A549 (cell line): ENCODE results near the gene AKT1S1. TPM values are rescaled to one million over a fixed set of nuclear protein-coding genes. Genes with fewer than 3 reads are reported as not detected.

Experiments used
- ATAC-seq, 2 experiments: fragments of 200-7000 bp in 1 of 2; fragments of >200 bp in 1 of 2; cut with Nextera tagmentation in 1 of 2; cut with Tn5 transposase in 1 of 2; 3 replicates each; pipeline versions ENCODE4 v1.8.0 to v1.9.1; 2018 to 2020; ENCODE audit warnings: mild to moderate bottlenecking in 1 of 2, moderate library complexity in 1 of 2
- CTCF ChIA-PET: fragments of 300-600 bp; sonication (Branson Sonifier 250); formaldehyde crosslinking; extraction: SDS; loops from one replicate; lab custom pipeline; 2021; ENCODE audit warnings: antibody characterized with exemption, inconsistent platforms; lab: Yijun Ruan, JAX
- POLR2A ChIA-PET: fragments of 350-600 bp; formaldehyde crosslinking; extraction: SDS; loops from one replicate; lab custom pipeline; 2021; ENCODE audit warnings: antibody characterized with exemption, inconsistent platforms; lab: Yijun Ruan, JAX
- DNase-seq, 2 experiments: peaks; one replicate each; pipeline versions ENCODE4 v3.0.0 to v3.0.0-alpha.2; 2011 to 2016; ENCODE audit warnings: low read depth in 1 of 2, low spot score in 1 of 2
- FAIRE-seq: peaks from 2 replicates; lab custom pipeline; 2011; peaks lifted over from hg19 to GRCh38; lab: Jason Lieb, UNC
- H3K27ac ChIP-seq, 2 experiments: fragments of >200 bp; sonication (Bioruptor Twin); formaldehyde crosslinking; 3 replicates each; pipeline ENCODE4 v1.5.1; 2016 to 2017
- H3K4me1 ChIP-seq: fragments of >200 bp; sonication (Bioruptor Twin); formaldehyde crosslinking; 3 replicates; pipeline ENCODE4 v1.6.1; 2016
- H3K4me2 ChIP-seq: fragments of >200 bp; sonication (Bioruptor Twin); formaldehyde crosslinking; 3 replicates; pipeline ENCODE4 v1.6.1; 2016
- H3K4me3 ChIP-seq: fragments of >200 bp; sonication (Bioruptor Twin); formaldehyde crosslinking; 3 replicates; pipeline ENCODE4 v1.5.1; 2016
- H3K9me3 ChIP-seq: fragments of >200 bp; sonication (Bioruptor Twin); formaldehyde crosslinking; 3 replicates; pipeline ENCODE4 v1.6.1; 2016
- BHLHE40 ChIP-seq: IDR thresholded peaks from 2 replicates; pipeline ENCODE4 v1.6.1; 2012; ENCODE audit warnings: low read depth, low read length, inconsistent platforms
- GATA3 ChIP-seq: IDR thresholded peaks from 2 replicates; pipeline ENCODE4 v1.6.1; 2012; ENCODE audit warnings: borderline replicate concordance
- HDAC2 ChIP-seq: fragments of 200-600 bp; sonication (generic); IDR thresholded peaks from 2 replicates; pipeline ENCODE4 v1.6.1; 2016
- HOXA7 ChIP-seq: fragments of 250-450 bp; sonication (Bioruptor Pico); IDR thresholded peaks from 2 replicates; pipeline ENCODE4 v1.5.0; 2020; ENCODE audit warnings: mild to moderate bottlenecking, moderate library complexity
- JUN ChIP-seq, 2 experiments: fragments of >200 bp; sonication (Bioruptor Twin); formaldehyde crosslinking; IDR thresholded peaks; 2 replicates in 1 of 2; 3 replicates in 1 of 2; pipeline ENCODE4 v1.6.1; 2016 to 2017
- JUNB ChIP-seq: fragments of >200 bp; sonication (Bioruptor Twin); formaldehyde crosslinking; IDR thresholded peaks from 2 replicates; pipeline ENCODE4 v1.6.1; 2016
- KDM1A ChIP-seq: fragments of 200-600 bp; sonication (generic); IDR thresholded peaks from 2 replicates; pipeline ENCODE4 v1.6.1; 2016; ENCODE audit warnings: low read depth, mild to moderate bottlenecking
- MAFK ChIP-seq: fragments of 450-650 bp; IDR thresholded peaks from 2 replicates; pipeline ENCODE4 v1.6.1; 2014; ENCODE audit not compliant: partially characterized antibody
- NPAS2 ChIP-seq: fragments of 250-450 bp; sonication (Bioruptor Pico); IDR thresholded peaks from 2 replicates; pipeline ENCODE4 v1.8.0; 2022; ENCODE audit warnings: mild to moderate bottlenecking, moderate library complexity, borderline replicate concordance
- PHF8 ChIP-seq: fragments of 200-600 bp; sonication (generic); IDR thresholded peaks from 2 replicates; pipeline ENCODE4 v1.6.1; 2016; ENCODE audit warnings: low read depth, mild to moderate bottlenecking, antibody characterized with exemption, moderate library complexity, borderline replicate concordance
- POLR2A ChIP-seq: IDR thresholded peaks from 2 replicates; pipeline ENCODE4 v1.6.1; 2012; ENCODE audit warnings: mild to moderate bottlenecking, low read length
- RAD21 ChIP-seq, 2 experiments: fragments of >200 bp in 1 of 2; sonication (Bioruptor Twin) in 1 of 2; formaldehyde crosslinking in 1 of 2; IDR thresholded peaks in 1 of 2; conservative IDR thresholded peaks in 1 of 2; 2 replicates in 1 of 2; 3 replicates in 1 of 2; pipeline ENCODE4 v1.6.1; 2012 to 2018; ENCODE audit warnings: inconsistent platforms in 1 of 2
- RARB ChIP-seq: fragments of 250-450 bp; sonication (Bioruptor Pico); IDR thresholded peaks from 2 replicates; pipeline ENCODE4 v1.8.0; 2021; ENCODE audit warnings: mild to moderate bottlenecking, moderate library complexity
- ZSCAN20 ChIP-seq: fragments of 250-450 bp; sonication (Bioruptor Pico); IDR thresholded peaks from 2 replicates; pipeline ENCODE4 v1.8.0; 2022; ENCODE audit warnings: mild to moderate bottlenecking, moderate library complexity
- WGBS: methylation state at CpG from one replicate; pipeline ENCODE4 v1.1.6; 2017; ENCODE audit errors: missing lambda C conversion rate; 5-methylcytosine and 5-hydroxymethylcytosine counted together
- polyA plus RNA-seq, 4 experiments: library from polyadenylated mRNA; depleted of rRNA in 3 of 4; stranded (reverse); fragments of >200 nt; fragmentation: RNase III in 1 of 4; extraction: RNeasy Plus Mini Kit Qiagen cat#74134 plus additional on column Dnase treatment in 1 of 4; gene quantifications; 2 replicates in 3 of 4; 3 replicates in 1 of 4; pipeline ENCODE4 v1.2.3, GENCODE V29; 2011 to 2017
- TF ChIP-seq, protein P1 (sequence below): IDR thresholded peaks from 2 replicates; pipeline ENCODE4 v1.6.1; 2012
- TF ChIP-seq, protein P2 (sequence below): fragments of >200 bp; sonication (Bioruptor Twin); formaldehyde crosslinking; IDR thresholded peaks from 3 replicates; pipeline ENCODE4 v1.6.1; 2016
- TF ChIP-seq, protein P3 (sequence below): IDR thresholded peaks from 2 replicates; pipeline ENCODE4 v1.6.1; 2012
- TF ChIP-seq, protein P4 (sequence below): fragments of 200-600 bp; sonication (generic); IDR thresholded peaks from 2 replicates; pipeline ENCODE4 v1.6.1; 2016; ENCODE audit warnings: antibody characterized with exemption, mild to moderate bottlenecking, moderate library complexity

The AKT1S1 gene
- polyA plus RNA-seq, 2 of the 4 experiments (the other 2 are of a cell fraction), result 39.2 to 75.9 TPM

DNA sequence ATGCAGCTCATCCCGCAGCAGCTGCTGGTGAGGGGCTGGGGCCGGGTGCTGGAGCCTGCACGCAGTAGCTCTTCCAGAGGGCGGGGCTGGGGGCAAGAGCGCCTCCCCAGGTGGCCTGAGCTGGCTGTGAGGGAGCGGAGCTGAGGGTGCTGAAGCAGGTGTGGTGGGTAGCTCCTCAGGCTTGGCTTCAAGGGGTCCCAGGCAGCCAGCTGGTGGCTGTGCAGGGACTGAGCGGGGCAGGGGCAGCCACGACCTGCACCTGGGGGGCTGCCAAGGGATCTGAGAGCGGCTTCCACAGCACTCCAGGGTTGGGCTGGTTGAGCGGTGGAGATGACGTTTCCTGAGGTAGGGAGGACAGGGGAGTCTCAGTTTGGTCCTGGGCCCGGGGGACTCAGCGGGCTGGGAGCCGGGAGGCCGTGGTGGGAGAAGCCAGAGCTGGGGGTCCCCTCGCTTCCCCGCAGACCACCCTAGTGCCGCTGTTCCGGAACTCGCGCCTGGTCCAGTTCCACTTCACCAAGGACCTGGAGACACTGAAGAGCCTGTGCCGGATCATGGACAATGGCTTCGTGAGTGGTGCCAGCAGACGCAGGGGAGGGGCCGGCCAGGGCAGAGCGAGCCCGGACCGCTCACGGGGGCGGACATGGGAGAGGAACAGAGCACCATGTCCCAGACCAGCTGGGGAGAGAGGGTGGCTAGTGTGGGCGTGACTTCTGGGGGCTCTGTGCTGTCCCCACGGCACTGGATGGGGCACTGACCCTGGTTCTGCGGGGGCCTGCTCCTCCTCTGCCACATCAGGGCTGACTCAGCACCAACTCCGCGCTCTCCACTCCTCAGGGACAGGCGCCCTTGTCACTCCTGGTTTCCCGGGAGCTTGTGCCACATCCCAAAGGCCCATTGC is 18.8 kb downstream of the AKT1S1 start:
- peak overlapping the region in 1 of 2 experiments; percentile 36; a peak in 3 of 6 replicates for H3K27ac ChIP-seq
- no peak overlapping the region for H3K4me2 ChIP-seq
- TF ChIP-seq, protein P1, sequence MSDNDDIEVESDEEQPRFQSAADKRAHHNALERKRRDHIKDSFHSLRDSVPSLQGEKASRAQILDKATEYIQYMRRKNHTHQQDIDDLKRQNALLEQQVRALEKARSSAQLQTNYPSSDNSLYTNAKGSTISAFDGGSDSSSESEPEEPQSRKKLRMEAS, result 0 out of 2 replicates have a peak, but pooled peaks have one; percentile 7
- TF ChIP-seq, protein P2, sequence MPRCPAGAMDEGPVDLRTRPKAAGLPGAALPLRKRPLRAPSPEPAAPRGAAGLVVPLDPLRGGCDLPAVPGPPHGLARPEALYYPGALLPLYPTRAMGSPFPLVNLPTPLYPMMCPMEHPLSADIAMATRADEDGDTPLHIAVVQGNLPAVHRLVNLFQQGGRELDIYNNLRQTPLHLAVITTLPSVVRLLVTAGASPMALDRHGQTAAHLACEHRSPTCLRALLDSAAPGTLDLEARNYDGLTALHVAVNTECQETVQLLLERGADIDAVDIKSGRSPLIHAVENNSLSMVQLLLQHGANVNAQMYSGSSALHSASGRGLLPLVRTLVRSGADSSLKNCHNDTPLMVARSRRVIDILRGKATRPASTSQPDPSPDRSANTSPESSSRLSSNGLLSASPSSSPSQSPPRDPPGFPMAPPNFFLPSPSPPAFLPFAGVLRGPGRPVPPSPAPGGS, result peak; percentile 18; the same call in 1 of the 3 replicates
- TF ChIP-seq POLR2A (peak; percentile 13; the same call in 1 of the 2 replicates), MAFK (peak; percentile 75), JUN (IDR thresholded peaks at IDR 0.05) (peak in 1 of 2 experiments; percentile 15; a peak in 3 of 5 replicates), RARB (no peak), ZSCAN20 (CRISPR knock-in tag) (no peak)
- TF ChIP-seq, protein P3, sequence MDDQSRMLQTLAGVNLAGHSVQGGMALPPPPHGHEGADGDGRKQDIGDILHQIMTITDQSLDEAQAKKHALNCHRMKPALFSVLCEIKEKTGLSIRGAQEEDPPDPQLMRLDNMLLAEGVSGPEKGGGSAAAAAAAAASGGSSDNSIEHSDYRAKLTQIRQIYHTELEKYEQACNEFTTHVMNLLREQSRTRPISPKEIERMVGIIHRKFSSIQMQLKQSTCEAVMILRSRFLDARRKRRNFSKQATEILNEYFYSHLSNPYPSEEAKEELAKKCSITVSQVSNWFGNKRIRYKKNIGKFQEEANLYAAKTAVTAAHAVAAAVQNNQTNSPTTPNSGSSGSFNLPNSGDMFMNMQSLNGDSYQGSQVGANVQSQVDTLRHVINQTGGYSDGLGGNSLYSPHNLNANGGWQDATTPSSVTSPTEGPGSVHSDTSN, result peak; percentile 18
- H3K9me3 ChIP-seq, result no peaks in the 10 kb centered on the region
- DNase-seq (no peak), FAIRE-seq (no peak), ATAC-seq (peak; percentile 5 to 6; a peak in 4 of 6 replicates)
- no peak overlapping the region for H3K4me3 ChIP-seq
- 88% methylated on average over 36 of the region's 37 CpGs for whole genome bisulfite sequencing
- ChIA-PET POLR2A (interaction anchor here (0.6 to 2.7 kb wide), 4 partner anchors 9 to 166 kb away, joined by 7 to 9 read pairs (median 7); partner anchors contain the start of genes AKT1S1 and PNKP), CTCF (interaction anchor here (0.6 to 1.4 kb wide), 3 partner anchors 25 to 355 kb away, joined by 3 to 4 read pairs (median 4); no protein-coding TSS in a partner anchor)
- peaks cover 32% of the 10 kb centered on the region for H3K4me1 ChIP-seq

DNA sequence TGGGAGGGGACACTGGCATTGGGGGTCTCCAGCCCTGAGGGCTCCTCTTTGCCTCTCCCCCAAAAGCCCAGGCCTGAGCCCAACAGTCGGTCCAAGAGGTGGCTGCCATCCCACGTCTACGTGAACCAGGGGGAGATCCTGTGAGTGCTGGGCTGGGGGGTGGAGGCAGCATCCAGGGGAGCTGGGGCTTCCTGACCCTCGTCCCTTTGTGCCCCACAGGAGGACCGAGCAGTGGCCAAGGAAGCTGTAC is 19.4 kb downstream of the AKT1S1 start:
- Histone ChIP-seq H3K27ac (no peak overlapping the region), H3K9me3 (no peaks in the 10 kb centered on the region), H3K4me1 (peaks cover 36% of the 10 kb centered on the region), H3K4me3 (no peak overlapping the region), H3K4me2 (no peak overlapping the region)
- TF ChIP-seq JUNB (no peak), PHF8 (no peak), KDM1A (no peak), POLR2A (no peak), HDAC2 (no peak), HOXA7 (CRISPR knock-in tag) (no peak), GATA3 (no peak), NPAS2 (CRISPR knock-in tag) (no peak), RAD21 (conservative IDR thresholded peaks at IDR 0.05 in 1 of 2, IDR thresholded peaks at IDR 0.05 in 1 of 2) (no peak), JUN (IDR thresholded peaks at IDR 0.05) (no peak; a peak in 1 of 5 replicates), BHLHE40 (no peak)
- TF ChIP-seq, protein P4, sequence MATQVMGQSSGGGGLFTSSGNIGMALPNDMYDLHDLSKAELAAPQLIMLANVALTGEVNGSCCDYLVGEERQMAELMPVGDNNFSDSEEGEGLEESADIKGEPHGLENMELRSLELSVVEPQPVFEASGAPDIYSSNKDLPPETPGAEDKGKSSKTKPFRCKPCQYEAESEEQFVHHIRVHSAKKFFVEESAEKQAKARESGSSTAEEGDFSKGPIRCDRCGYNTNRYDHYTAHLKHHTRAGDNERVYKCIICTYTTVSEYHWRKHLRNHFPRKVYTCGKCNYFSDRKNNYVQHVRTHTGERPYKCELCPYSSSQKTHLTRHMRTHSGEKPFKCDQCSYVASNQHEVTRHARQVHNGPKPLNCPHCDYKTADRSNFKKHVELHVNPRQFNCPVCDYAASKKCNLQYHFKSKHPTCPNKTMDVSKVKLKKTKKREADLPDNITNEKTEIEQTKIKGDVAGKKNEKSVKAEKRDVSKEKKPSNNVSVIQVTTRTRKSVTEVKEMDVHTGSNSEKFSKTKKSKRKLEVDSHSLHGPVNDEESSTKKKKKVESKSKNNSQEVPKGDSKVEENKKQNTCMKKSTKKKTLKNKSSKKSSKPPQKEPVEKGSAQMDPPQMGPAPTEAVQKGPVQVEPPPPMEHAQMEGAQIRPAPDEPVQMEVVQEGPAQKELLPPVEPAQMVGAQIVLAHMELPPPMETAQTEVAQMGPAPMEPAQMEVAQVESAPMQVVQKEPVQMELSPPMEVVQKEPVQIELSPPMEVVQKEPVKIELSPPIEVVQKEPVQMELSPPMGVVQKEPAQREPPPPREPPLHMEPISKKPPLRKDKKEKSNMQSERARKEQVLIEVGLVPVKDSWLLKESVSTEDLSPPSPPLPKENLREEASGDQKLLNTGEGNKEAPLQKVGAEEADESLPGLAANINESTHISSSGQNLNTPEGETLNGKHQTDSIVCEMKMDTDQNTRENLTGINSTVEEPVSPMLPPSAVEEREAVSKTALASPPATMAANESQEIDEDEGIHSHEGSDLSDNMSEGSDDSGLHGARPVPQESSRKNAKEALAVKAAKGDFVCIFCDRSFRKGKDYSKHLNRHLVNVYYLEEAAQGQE, result no peak
- peak in 1 of 2 experiments; percentile 0; a peak in 2 of 6 replicates for ATAC-seq
- WGBS, result 89% methylated on average over 5 of the region's 5 CpGs
- ChIA-PET POLR2A (interaction anchor here (2.5 to 2.7 kb wide), 2 partner anchors 11 to 19 kb away, joined by 7 to 9 read pairs; partner anchors contain the start of gene AKT1S1), CTCF (interaction anchor here (1.4 kb wide), 2 partner anchors 24 to 156 kb away, joined by 4 read pairs; no protein-coding TSS in a partner anchor)
- DNase-seq, result no peak
- no peak for FAIRE-seq
